ENCODE measurements around the gene SORT1. TPM values are rescaled to one million over a fixed set of nuclear protein-coding genes. Genes with fewer than 3 reads are reported as not detected.

Gene SORT1
- total and polyA plus RNA-seq, 2 of the 13 experiments (the other 11 are each of a cell fraction or from before 2014, with no cell fraction given): 32.4 to 93.0 TPM

DNA sequence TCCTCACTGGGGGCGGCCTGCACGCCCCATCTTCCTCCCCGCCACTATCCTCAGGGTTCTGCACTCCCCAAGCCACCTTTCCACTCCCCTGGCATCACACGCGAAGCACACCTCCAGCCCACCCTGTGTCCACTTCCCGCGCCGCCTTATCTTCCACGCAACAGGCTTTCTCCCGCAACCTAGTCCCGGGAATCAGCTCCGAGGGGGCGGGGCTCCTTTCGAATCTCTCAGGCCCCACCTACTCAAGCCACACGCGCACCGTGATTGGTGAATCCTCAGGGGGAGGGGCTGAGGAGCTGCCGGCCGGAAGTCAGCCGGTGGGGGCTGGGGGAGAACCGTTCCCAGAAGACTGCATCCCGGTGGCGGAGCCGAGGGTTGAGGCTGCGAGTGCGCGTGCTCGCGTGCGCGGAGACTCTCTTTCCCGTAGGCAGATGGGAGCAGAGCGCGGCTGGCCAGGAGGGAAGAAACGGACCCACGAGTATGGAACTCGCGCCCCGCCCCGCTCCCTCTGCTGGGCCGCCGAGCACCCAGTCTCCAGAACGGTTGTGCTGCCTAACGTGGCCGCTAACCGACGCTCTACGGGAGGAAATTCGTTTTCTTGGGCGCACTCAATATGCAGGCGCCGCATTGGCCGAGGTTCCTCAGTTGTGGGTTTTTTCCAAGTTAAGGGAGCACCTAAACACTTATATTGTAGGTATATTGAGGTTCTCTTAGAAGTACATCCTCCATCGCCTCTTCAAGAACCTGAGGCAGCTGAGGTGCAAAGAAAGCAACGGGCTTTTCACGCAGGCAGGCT is 114.6 kb downstream of the SORT1 start, which contains the start of gene PSRC1 (continued):
- TF ChIP-seq, protein P1, sequence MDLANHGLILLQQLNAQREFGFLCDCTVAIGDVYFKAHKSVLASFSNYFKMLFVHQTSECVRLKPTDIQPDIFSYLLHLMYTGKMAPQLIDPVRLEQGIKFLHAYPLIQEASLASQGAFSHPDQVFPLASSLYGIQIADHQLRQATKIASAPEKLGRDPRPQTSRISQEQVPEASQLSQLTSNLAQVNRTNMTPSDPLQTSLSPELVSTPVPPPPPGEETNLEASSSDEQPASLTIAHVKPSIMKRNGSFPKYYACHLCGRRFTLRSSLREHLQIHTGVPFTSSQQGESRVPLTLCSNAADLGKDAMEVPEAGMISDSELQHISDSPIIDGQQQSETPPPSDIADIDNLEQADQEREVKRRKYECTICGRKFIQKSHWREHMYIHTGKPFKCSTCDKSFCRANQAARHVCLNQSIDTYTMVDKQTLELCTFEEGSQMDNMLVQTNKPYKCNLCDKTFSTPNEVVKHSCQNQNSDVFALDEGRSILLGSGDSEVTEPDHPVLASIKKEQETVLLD (CRISPR knock-in tag; IDR thresholded peaks at IDR 0.05; ENCODE audit: low read depth): peak; percentile 94
- TF ChIP-seq, protein P2, sequence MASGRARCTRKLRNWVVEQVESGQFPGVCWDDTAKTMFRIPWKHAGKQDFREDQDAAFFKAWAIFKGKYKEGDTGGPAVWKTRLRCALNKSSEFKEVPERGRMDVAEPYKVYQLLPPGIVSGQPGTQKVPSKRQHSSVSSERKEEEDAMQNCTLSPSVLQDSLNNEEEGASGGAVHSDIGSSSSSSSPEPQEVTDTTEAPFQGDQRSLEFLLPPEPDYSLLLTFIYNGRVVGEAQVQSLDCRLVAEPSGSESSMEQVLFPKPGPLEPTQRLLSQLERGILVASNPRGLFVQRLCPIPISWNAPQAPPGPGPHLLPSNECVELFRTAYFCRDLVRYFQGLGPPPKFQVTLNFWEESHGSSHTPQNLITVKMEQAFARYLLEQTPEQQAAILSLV (CRISPR knock-in tag; IDR thresholded peaks at IDR 0.05; ENCODE audit: borderline replicate concordance): no peak; the same call in 1 of the 2 replicates
- TF ChIP-seq PRPF4 (IDR thresholded peaks at IDR 0.05; ENCODE audit: low read depth, low read length, poor library complexity, severe bottlenecking) (no peak), ZNF614 (CRISPR knock-in tag; IDR thresholded peaks at IDR 0.05; ENCODE audit: borderline replicate concordance) (peak; percentile 78; the same call in 1 of the 2 replicates), ZC3H13 (CRISPR knock-in tag; IDR thresholded peaks at IDR 0.05) (peak; percentile 87; the same call in 1 of the 2 replicates), SAP130 (CRISPR knock-in tag; IDR thresholded peaks at IDR 0.05; ENCODE audit: low read depth) (peak; percentile 90), CBX2 (IDR thresholded peaks at IDR 0.05; ENCODE audit: low read depth, low read length) (no peak), CBX2 (CRISPR knock-in tag; IDR thresholded peaks at IDR 0.05; ENCODE audit: low read depth) (no peak), NRL (CRISPR knock-in tag; IDR thresholded peaks at IDR 0.05; ENCODE audit: borderline replicate concordance) (peak; percentile 47; the same call in 1 of the 2 replicates), JUNB (CRISPR knock-in tag; IDR thresholded peaks at IDR 0.05; ENCODE audit: borderline replicate concordance) (no peak), HNRNPUL1 (IDR thresholded peaks at IDR 0.05; ENCODE audit: low read depth, low read length) (no peak), SP2 (CRISPR knock-in tag; IDR thresholded peaks at IDR 0.05) (peak; percentile 78), HOXD1 (CRISPR knock-in tag; IDR thresholded peaks at IDR 0.05) (no peak)
- TF ChIP-seq, protein P3, sequence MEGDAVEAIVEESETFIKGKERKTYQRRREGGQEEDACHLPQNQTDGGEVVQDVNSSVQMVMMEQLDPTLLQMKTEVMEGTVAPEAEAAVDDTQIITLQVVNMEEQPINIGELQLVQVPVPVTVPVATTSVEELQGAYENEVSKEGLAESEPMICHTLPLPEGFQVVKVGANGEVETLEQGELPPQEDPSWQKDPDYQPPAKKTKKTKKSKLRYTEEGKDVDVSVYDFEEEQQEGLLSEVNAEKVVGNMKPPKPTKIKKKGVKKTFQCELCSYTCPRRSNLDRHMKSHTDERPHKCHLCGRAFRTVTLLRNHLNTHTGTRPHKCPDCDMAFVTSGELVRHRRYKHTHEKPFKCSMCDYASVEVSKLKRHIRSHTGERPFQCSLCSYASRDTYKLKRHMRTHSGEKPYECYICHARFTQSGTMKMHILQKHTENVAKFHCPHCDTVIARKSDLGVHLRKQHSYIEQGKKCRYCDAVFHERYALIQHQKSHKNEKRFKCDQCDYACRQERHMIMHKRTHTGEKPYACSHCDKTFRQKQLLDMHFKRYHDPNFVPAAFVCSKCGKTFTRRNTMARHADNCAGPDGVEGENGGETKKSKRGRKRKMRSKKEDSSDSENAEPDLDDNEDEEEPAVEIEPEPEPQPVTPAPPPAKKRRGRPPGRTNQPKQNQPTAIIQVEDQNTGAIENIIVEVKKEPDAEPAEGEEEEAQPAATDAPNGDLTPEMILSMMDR (CRISPR knock-in tag; IDR thresholded peaks at IDR 0.05): peak; percentile 59
- TF ChIP-seq, protein P4, sequence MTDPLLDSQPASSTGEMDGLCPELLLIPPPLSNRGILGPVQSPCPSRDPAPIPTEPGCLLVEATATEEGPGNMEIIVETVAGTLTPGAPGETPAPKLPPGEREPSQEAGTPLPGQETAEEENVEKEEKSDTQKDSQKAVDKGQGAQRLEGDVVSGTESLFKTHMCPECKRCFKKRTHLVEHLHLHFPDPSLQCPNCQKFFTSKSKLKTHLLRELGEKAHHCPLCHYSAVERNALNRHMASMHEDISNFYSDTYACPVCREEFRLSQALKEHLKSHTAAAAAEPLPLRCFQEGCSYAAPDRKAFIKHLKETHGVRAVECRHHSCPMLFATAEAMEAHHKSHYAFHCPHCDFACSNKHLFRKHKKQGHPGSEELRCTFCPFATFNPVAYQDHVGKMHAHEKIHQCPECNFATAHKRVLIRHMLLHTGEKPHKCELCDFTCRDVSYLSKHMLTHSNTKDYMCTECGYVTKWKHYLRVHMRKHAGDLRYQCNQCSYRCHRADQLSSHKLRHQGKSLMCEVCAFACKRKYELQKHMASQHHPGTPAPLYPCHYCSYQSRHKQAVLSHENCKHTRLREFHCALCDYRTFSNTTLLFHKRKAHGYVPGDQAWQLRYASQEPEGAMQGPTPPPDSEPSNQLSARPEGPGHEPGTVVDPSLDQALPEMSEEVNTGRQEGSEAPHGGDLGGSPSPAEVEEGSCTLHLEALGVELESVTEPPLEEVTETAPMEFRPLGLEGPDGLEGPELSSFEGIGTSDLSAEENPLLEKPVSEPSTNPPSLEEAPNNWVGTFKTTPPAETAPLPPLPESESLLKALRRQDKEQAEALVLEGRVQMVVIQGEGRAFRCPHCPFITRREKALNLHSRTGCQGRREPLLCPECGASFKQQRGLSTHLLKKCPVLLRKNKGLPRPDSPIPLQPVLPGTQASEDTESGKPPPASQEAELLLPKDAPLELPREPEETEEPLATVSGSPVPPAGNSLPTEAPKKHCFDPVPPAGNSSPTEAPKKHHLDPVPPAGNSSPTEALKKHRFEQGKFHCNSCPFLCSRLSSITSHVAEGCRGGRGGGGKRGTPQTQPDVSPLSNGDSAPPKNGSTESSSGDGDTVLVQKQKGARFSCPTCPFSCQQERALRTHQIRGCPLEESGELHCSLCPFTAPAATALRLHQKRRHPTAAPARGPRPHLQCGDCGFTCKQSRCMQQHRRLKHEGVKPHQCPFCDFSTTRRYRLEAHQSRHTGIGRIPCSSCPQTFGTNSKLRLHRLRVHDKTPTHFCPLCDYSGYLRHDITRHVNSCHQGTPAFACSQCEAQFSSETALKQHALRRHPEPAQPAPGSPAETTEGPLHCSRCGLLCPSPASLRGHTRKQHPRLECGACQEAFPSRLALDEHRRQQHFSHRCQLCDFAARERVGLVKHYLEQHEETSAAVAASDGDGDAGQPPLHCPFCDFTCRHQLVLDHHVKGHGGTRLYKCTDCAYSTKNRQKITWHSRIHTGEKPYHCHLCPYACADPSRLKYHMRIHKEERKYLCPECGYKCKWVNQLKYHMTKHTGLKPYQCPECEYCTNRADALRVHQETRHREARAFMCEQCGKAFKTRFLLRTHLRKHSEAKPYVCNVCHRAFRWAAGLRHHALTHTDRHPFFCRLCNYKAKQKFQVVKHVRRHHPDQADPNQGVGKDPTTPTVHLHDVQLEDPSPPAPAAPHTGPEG (CRISPR knock-in tag; IDR thresholded peaks at IDR 0.05): peak; percentile 47
- TF ChIP-seq, protein P5, sequence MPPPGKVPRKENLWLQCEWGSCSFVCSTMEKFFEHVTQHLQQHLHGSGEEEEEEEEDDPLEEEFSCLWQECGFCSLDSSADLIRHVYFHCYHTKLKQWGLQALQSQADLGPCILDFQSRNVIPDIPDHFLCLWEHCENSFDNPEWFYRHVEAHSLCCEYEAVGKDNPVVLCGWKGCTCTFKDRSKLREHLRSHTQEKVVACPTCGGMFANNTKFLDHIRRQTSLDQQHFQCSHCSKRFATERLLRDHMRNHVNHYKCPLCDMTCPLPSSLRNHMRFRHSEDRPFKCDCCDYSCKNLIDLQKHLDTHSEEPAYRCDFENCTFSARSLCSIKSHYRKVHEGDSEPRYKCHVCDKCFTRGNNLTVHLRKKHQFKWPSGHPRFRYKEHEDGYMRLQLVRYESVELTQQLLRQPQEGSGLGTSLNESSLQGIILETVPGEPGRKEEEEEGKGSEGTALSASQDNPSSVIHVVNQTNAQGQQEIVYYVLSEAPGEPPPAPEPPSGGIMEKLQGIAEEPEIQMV (CRISPR knock-in tag; IDR thresholded peaks at IDR 0.05; ENCODE audit: low read depth): peak; percentile 79
